ENCODE results near the gene NXPH4.

The NXPH4 gene

DNA sequence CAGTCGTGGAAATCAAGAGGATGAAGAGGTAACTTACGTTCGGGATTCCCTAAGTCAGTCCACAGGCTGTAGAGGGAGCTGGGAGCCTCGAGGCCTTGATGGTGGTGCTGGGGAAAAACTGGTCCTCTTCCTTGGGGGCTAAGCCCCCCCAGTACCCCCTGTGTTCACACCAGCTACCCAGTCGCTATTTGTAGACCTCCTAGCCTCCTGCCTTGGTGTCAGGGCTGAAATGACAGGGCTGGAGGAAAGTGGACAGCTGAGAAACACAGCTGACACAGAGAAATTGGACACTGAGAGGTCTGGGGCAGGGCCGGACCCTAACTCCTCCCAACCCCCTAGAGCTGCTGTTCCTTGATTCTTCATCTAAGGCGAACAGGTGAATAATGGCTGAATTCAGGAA is 34.4 kb downstream of the NXPH4 start, which contains the start of gene STAC3:
STAC3 (minus strand) TSS at position 232 of the 400 bp plus-strand sequence. CDS start 1,551 bp downstream, outside the sequence.
- H3K27me3 ChIP-seq (ENCODE audit: insufficient read depth, low read depth, severe bottlenecking): no peaks in the 10 kb centered on the region
- TF ChIP-seq, protein P1, sequence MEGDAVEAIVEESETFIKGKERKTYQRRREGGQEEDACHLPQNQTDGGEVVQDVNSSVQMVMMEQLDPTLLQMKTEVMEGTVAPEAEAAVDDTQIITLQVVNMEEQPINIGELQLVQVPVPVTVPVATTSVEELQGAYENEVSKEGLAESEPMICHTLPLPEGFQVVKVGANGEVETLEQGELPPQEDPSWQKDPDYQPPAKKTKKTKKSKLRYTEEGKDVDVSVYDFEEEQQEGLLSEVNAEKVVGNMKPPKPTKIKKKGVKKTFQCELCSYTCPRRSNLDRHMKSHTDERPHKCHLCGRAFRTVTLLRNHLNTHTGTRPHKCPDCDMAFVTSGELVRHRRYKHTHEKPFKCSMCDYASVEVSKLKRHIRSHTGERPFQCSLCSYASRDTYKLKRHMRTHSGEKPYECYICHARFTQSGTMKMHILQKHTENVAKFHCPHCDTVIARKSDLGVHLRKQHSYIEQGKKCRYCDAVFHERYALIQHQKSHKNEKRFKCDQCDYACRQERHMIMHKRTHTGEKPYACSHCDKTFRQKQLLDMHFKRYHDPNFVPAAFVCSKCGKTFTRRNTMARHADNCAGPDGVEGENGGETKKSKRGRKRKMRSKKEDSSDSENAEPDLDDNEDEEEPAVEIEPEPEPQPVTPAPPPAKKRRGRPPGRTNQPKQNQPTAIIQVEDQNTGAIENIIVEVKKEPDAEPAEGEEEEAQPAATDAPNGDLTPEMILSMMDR (IDR thresholded peaks at IDR 0.05; ENCODE audit: low read depth, low read length): no peak
- H3K36me3 ChIP-seq: peaks cover 3% of the 10 kb centered on the region
- no peaks in the 10 kb centered on the region for H3K9me3 ChIP-seq (ENCODE audit: severe bottlenecking)
- H3K4me3 ChIP-seq (ENCODE audit: low read depth, low read length): no peak within 1 kb of the TSS
- DNase-seq: no peak
- no peak within 1 kb of the TSS for H3K27ac ChIP-seq

DNA sequence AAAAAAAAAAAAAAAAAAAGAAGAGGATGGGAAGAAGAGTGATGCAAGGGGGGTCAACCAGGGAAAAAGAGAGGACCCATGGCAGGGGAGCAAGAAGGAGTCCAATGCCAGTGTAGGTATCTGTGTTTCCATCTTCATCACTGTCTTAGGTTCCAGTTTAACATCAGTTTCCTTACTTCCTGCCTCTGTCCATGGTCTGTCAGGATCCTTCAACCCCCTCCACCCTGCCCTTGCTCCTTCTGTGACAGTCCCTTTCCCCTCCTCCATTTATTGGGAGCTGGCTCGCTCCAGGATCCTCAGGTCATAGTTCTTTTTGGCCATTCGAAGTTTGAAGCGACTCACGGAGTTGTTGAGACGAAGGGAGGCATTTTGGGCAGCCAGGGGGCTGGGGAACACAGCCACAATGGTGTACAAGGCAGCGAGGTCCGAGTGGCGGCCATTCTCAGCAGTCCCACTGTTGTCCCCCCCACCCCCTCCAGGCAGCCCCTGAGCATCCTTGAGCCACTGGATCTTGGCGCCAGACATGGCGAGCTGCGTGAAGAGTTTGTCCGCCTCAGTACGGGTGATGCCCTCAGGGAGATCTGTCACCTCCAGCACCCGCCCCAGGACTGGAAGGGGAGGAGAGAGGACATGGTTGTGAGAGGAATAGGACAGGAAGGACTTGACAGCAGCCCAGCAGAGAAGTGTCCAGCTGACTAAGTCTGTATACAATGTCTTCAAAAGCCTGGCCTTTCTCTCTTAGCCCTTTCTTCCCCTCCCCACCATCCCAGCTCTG is 38.1 kb downstream of the NXPH4 start:
- TF ChIP-seq, protein P1 (IDR thresholded peaks at IDR 0.05; ENCODE audit: low read depth, low read length): no peak
- Histone ChIP-seq H3K36me3 (peaks cover 24% of the 10 kb centered on the region), H3K27ac (no peak overlapping the region), H3K9me3 (ENCODE audit: severe bottlenecking) (no peaks in the 10 kb centered on the region), H3K4me3 (ENCODE audit: low read depth, low read length) (no peak overlapping the region), H3K27me3 (ENCODE audit: insufficient read depth, low read depth, severe bottlenecking) (no peaks in the 10 kb centered on the region)
- DNase-seq: no peak

DNA sequence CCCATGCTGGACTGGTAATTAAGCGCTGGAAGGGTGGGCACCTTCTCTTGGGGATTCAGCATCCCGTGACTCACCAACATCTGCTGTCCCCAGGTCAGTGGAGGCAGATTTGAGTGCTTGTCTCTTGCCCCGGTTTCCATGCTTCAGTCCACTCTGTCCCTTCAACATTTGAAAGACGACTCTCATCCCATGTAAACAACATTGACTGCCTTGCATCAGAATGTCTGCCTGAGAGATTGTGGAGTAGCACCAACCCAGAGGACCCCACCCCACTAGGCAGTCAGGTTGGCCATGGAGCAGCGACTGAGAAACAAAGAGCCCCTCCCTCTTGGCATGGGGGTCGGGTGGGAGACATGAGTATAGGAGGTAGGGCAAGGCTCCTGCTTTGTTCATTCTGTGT is 39.3 kb downstream of the NXPH4 start:
- TF ChIP-seq, protein P1 (IDR thresholded peaks at IDR 0.05; ENCODE audit: low read depth, low read length): no peak
- no peak for DNase-seq
- no peaks in the 10 kb centered on the region for H3K27me3 ChIP-seq (ENCODE audit: insufficient read depth, low read depth, severe bottlenecking)
- no peak overlapping the region for H3K27ac ChIP-seq
- no peaks in the 10 kb centered on the region for H3K9me3 ChIP-seq (ENCODE audit: severe bottlenecking)
- H3K4me3 ChIP-seq (ENCODE audit: low read depth, low read length): no peak overlapping the region
- peaks cover 26% of the 10 kb centered on the region for H3K36me3 ChIP-seq

DNA sequence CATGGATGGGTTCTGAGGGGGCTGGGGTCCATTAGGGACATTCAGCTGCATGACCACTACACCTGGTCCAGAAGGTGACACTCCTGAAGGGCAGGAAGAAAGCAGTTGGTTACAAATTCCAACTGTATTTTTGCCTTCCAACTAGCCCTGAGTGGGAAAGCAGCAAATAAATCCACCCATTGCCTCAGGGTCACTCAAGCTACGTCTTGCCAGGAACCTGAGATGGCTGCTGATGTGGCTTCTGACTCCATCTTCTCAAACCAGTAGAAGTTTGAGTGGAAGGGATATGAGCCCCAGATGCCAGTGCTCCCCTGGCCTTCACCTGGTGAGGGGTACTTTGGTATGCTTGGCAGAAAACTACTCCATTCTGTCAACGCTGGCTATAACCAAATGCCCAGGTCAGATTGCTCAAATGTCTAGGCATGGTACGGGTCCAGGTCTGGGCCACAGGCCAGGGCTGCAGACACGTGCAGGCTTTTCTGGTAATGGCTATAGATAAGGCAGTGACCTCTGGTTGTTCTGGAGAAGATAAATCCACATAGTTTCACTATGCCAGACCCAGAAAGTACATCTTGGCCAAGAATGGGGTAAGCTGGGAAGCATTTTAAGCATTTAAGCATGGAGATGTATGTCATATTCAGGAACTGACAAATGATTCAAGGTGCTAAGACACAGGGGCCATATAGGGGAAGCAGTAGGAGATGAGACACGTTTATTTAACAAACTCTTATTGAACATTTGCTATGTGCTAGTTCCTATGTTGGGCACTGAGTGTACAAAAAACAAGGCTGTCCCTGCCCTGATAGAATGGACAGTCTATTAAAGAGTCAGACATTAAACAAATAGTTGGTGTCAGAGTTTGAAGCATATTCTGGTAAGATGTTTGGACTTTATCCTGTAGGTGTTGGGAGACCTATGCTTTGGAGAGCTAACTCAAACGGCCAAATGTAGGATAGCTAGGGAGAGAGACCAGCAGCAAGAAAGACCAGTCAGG is 42.7 kb downstream of the NXPH4 start:
- peaks cover 31% of the 10 kb centered on the region for H3K36me3 ChIP-seq
- no peaks in the 10 kb centered on the region for H3K9me3 ChIP-seq (ENCODE audit: severe bottlenecking)
- no peak for DNase-seq
- H3K4me3 ChIP-seq (ENCODE audit: low read depth, low read length): no peak overlapping the region
- TF ChIP-seq, protein P1 (IDR thresholded peaks at IDR 0.05; ENCODE audit: low read depth, low read length): no peak
- H3K27ac ChIP-seq: no peak overlapping the region
- H3K27me3 ChIP-seq (ENCODE audit: insufficient read depth, low read depth, severe bottlenecking): no peaks in the 10 kb centered on the region

DNA sequence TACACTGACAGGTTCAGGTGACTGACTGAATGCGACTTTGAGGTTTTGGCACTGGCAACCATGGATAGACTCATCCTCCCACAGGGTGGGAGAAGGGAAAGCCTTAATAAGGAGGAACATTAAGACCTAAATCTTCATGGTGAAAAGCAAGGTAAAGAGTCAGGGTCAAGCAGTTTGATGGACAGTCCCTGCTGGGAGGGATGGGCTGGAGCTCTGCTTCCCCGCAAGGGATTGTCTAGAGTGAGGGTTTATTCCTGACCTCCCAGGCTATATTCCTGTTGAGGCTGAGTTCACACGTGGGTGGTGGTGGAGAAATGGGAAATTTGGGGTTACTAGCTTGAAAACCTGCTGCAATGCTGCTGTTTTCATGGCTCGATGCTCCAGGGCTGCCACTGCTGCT is 43.8 kb downstream of the NXPH4 start:
- H3K36me3 ChIP-seq: peaks cover 34% of the 10 kb centered on the region
- TF ChIP-seq, protein P1 (IDR thresholded peaks at IDR 0.05; ENCODE audit: low read depth, low read length): no peak
- H3K27ac ChIP-seq: no peak overlapping the region
- H3K27me3 ChIP-seq (ENCODE audit: insufficient read depth, low read depth, severe bottlenecking): no peaks in the 10 kb centered on the region
- DNase-seq: no peak
- H3K9me3 ChIP-seq (ENCODE audit: severe bottlenecking): no peaks in the 10 kb centered on the region
- no peak overlapping the region for H3K4me3 ChIP-seq (ENCODE audit: low read depth, low read length)

All from WERI-Rb-1 (cell line).